Frontal cortex (tissue), 4 donors: ENCODE data around the gene CAPS. TPM values are rescaled to one million over a fixed set of nuclear protein-coding genes. Genes with fewer than 3 reads are reported as not detected.
"Not testable (repeated sequence)": the region's sequence is repeated elsewhere in the genome, so short reads cannot be mapped to it uniquely, and the experiment has no call there.

Experiments used
- DNase-seq, 2 donors: peaks; one replicate each; pipeline ENCODE4 v3.0.0; 2012; ENCODE audit warnings: low spot score in 2 of 2
- FAIRE-seq: peaks from 2 replicates; lab custom pipeline; 2012; peaks lifted over from hg19 to GRCh38; lab: Jason Lieb, UNC
- total RNA-seq: library from RNA; depleted of rRNA; stranded (reverse); fragments of >200 nt; gene quantifications from one replicate; pipeline ENCODE4 v1.2.3, GENCODE V29; 2014
- donor health status: control.
- donor health status: control.
- donor health status: control.

CAPS gene
- 2.4 TPM for total RNA-seq

DNA sequence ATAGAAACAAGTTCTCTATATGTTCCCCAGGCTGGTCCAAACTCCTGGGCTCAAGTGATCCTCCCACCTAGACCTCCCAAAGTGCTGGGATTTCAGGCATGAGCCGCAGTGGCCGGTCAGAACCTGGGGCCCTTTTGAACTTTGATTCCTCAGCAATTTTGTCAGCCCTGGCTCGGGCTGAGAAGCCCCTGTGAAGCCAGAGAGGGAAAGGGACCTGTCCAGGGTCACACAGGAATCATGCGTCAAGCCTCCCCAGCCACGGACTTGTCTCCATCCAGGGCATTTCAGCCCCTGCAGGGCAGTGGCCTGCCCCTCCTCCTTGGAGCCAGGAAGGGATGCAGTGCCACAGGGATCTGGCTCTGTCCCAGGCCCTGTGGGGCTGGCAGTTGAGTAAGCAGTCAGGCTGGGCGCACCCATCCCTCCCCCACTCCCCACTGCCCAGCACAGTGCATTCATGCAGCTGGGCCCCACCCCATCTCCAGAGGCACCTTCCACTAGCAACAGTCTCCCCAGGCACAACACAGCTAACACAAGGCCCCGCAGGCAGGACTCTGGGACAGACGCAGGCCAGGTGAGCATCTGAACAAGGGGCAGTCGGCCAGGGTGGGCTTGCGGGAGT lies at the start of gene CAPS:
TSS of gene CAPS (plus strand) at position 516 of the 619 bp plus-strand sequence. CDS start 153 bp downstream, outside the sequence.
- peak; percentile 58 to 62 for DNase-seq
- FAIRE-seq, result no peak

DNA sequence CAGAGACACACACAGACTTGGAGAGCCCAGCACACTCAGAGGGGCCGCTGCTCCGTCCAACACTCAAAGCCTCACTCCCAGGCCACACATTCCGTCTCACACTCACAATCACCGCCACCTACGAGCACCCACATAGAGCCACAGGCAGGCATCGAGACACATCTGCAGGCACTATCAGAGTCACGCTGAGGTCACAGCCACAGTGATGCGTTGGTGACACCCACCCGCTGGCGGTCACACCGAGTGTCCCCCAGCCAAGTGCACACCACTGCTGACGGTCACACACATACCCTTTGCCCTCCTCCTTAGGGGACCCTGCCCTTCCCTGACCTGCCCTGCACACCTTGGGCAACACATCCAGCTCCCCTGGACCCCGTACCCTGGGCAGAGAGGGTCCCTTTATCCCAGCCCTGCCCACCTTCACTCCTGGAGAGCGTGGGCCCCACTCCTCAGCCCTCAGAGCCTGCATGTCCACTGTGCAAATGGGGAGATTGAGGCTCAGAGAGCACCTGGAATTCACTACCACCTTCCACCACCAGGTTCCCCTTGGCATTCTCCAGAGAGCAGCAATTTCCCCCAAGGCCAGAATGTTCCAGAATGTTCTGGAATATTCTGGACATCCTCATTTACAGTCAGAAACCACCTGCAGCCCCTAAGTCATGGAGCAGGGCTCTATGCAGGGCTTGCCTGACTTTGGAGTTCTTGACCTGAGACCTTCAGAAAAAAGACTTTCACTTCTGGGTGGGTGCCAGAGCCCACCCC lies 49.1 kb upstream of the CAPS start:
- peak in 1 of 2 donors; percentile 7 for DNase-seq
- no peak for FAIRE-seq

DNA sequence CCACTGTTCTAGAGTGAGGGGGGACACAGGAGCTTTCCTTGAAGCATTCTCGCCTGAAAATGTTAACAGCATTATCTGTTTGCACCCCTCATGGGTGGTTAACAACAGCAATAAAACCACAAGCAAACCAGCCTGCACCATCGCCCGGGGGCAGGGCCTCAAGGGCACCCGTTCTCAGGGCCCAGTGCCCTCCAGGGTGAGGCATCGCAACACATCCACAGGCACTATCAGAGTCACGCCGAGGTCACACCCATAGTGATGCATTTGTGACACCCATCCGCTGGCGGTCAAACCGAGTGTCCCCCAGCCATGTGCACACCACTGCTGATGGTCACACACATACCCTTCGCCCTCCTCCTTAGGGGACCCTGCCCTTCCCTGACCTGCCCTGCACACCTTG lies 48.3 kb upstream of the CAPS start:
- DNase-seq (no peak), FAIRE-seq (no peak)

DNA sequence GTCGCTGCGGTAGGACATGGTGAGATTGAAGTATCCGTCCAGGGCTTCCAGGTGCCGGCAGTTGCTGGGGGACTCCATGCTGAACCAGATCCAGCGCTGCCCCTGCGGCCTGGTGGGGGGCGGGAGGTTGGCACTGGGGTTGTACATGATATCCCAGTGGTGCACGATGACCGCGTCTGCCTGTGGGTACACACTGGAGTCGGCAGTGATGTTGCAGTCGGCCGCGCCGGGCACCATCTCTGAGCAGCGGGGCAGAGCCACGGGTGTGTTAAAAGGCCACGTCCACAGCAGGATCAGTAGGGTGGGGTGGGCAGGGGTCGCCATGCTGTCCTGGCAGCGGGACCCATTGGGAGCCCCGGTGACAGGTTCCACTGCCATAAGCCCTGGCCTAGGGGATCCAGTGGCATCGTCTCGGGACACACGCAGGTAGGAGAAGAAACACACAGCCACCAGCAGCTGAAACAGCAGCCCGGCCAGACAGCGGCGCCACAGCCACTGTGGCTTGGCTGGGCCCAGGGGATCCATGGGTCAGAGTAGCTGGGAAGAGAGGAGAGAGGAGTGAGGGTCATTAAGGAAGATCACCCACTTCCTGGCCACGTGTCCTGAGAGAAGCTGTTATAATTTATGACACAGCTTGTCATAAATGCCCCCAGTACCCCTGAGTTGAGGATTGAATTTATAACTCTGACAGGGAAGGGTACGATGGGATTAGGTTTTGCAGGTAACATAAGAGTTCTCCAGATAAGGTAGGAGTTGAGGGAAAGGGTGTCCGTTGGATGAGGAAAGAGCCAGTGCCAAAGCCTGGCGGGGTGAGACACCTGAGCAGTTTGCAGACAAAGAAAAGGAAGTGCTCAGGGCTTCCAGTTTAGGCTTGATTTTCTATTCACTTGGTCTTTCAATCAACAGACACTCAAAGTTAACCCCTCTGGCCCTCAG lies 46.6 kb upstream of the CAPS start:
- FAIRE-seq (no peak), DNase-seq (no peak)

DNA sequence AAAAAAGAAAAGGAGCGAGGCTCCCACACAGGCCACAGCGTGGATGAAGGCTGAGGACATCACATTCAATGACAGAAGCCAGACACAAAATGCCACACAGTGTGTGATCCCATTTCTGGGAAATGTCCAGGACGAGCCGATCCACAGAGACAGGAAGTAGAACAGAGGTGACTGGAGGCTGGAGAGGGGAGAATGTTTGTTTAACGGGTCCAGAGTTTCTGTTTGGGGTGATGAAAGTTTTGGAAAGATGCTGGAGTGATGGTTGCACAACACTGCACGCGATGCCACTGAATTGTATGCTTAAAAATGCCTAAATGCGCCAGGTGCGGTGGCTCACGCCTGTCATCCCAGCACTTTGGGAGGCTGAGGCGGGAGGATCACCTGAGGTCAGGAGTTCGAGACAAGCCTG lies 43.1 kb upstream of the CAPS start:
- DNase-seq (no peak), FAIRE-seq (no peak)

DNA sequence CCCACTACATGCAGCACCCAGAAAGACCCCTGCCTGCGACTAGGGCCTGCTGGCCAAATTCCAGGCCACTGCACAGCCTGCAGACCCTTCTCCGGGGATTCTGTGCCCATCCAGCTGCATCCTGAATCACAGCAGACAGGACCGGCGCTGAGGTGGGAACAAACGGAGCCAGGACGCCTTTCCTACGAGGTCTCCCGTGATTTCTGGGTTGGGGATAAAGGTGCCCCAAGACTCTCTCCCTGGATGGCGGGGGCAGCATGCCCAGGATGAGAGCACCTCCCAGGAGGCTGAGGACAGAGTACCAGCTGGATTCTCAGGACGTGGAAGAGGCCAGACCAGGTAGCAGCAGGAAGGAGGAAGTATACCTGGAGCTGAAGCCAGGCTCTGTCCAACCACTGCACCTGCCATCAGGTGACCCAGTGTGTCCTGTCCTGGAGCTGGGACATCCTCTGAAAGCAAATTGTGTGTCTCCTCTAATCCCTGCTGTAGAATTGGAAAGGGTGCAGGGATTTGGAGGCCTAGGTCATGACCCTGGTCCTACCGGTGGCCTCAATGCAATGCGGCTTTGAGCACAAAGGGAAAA lies 40.3 kb upstream of the CAPS start:
- DNase-seq (no peak), FAIRE-seq (no peak)

DNA sequence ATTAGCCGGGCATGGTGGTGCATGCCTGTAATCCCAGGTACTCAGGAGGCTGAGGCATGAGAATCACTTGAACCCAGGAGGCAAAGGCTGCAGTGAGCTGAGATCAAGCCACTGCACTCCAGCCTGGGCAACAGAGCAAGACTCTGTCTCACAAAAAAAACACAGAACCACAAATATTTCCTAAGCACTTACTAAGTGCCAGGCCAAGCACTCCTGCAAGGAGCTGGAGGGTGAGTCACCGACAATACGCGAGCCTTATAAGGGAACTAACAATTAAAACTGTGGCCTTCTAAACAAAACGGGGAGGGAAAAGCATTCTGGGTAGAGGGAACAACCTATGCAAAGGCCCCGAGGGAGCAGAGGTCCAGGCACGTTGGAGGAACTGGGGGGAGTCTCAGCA lies 39.6 kb upstream of the CAPS start:
- DNase-seq, FAIRE-seq: not testable (repeated sequence)

DNA sequence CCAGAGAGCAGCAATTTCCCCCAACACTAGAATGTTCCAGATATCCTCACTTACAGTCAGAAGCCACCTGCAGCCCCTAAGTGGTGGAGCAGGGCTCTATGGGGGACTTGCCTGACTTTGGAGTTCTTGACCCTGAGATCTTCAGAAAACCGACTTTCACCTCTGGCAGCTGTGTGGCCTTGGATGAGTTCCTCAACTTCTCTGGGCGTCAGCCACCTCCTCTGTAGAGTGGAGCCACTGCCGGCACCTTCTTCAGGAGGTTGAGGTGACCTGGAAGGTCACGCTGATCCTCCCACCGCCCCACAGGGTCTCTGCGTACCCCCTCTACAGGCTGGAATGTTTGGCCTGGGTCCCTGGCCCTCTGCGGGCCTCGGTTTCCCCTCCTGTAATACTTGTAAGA lies 36.6 kb upstream of the CAPS start:
- no peak for FAIRE-seq

DNA sequence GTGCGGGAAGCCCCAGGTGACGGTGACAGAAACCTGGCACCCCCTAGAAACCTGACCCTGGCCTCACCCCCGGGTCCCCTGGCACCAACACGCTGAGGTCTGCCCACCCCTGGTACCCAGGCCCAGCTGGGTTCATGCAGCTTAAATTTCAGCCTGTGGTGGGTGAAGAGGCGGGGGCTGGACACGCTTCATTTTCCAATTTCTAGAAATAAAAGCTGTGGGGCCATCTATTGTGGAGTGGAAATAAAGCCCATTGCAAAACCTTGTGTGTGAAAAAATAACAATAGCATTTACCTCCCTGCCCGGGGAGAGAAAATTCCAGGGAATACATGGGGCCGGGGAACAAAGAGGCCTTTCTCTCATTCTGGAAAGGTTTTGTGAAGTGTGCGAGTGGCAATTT lies 36.2 kb upstream of the CAPS start:
- DNase-seq, result no peak
- no peak for FAIRE-seq

More for the DNA sequence above, 36.6 kb upstream of the CAPS start:
- DNase-seq, result no peak

DNA sequence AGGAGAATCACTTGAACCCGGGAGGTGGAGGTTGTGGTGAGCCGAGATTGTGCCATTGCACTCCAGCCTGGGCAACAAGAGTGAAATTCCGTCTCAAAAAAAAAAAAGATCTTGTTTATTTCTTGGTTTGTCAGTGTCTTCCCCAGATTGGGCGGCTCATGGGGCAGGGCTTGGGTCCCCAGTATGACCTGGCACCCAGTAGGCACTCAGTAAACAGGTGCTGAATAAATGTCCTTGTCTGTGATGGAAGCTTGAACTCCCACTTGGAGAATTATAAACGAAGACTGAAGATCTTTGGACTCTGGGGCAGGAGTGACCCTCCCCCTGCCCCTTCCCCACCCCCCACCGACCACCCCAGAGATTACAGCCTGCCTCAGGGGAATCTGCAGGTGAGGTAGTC lies 33.9 kb upstream of the CAPS start:
- no peak for FAIRE-seq
- DNase-seq, result no peak

DNA sequence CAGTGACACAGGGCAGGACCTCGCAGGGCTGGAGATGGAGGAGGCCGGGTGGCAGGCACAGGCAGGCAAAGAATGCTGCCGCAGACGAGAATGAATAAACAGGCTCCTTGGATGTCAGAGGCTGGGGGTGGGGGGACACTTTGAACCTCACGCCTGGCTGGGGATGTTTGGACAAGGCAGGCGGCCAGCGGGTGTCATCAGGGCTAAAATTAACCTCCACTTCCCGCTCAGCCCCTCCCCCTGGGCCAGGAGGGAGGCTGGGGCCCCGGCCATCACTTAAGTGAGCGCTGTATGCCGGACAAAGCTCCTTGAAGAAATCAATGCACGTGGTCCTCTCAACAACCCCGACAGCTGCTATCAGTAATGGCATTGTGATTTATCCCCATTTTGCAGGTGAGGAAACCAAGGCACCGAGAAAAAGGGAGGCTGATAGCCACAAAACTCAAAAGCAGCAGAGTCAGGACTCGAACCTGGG lies 33.4 kb upstream of the CAPS start:
- DNase-seq (no peak), FAIRE-seq (no peak)

DNA sequence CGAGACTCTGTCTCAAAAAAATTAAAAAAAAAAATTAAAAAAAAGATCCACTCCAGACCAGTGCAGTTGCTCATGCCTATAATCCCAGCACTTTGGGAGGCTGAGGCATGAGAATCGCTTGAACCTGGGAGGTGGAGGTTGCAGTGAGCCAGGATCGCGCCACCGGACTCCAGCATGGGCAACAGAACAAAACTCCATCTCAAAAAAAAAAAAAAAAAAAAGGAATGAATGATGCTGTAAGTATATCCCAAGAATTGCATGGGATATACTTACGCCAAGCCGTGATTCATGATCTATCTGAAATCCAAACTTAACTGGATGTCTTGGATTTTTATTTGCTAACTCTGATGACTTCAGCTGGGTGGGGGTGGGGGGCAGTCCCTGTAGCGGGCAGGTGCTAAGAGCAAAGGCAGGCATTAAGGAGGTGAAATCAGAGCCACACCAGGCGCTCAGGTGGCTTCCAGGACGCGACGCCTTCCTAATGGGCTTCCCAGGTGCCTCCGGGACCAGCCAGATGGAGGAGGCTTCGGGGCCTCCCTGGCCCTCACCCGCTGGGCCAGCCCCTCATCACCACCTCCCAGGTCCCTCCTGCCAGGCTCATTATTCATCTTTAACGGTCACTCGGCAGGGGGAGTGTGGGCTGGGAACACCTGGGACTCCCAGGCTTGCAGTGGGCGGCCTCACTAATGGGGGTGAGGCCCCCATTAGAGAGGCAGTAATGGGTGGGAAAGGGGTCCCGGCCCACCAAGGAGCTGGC lies 32.3 kb upstream of the CAPS start:
- FAIRE-seq (no peak), DNase-seq (no peak)

DNA sequence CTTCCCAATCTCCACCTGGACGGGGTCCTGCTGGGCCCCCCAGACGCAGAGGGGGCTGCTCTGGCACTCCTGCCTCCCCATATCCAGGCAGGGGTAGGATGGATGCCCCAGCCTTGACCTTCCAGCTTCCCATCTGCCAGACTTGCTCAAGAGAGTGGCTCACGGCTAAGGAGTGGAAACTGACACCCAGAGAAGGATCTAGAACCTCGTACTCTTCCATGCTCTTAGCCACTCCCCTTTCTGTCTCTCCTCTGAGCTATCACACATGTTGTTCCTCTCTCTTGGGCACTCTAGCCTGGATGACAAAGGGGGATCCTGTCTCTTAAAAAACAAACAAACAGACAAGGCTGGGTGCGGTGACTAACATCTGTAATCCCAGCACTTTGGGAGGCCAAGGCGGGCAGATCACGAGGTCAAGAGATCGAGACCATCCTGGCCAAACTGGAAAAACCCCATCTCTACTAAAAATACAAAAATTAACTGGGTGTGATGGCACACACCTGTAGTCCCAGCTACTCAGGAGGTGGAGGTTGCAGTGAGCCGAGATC lies 31.6 kb upstream of the CAPS start:
- DNase-seq, result no peak
- no peak for FAIRE-seq

DNA sequence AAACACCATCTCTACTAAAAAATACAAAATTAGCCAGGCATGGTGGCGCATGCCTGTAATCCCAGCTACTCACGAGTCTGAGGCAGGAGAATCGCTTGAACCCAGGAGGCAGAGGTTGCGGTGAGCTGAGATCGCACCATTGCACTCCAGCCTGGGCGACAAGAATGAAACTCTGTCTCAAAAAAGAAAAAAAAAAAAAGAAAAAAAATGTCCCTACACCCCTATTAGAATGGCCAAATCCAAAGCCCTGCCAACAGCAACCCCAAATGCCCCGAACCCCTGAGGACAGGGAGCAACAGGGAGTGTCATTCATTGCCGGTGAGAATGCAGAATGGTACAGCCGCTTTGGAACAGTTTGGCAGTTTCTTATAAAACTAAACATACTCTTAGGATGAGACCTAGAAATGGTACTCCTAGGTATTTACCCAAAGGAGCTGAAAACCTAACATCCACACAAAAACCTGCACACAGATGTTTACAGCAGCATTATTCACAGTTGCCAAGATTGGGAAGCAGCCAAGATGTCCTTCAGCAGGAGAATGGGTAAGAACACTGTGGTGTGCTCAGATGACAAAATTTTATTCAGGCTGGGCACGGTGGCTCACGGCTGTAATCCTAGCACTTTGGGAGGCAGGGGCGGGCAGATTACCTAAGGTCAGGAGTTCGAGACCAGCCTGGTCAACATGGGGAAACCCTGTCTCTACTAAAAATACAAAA lies 30.7 kb upstream of the CAPS start:
- FAIRE-seq, DNase-seq: not testable (repeated sequence)

DNA sequence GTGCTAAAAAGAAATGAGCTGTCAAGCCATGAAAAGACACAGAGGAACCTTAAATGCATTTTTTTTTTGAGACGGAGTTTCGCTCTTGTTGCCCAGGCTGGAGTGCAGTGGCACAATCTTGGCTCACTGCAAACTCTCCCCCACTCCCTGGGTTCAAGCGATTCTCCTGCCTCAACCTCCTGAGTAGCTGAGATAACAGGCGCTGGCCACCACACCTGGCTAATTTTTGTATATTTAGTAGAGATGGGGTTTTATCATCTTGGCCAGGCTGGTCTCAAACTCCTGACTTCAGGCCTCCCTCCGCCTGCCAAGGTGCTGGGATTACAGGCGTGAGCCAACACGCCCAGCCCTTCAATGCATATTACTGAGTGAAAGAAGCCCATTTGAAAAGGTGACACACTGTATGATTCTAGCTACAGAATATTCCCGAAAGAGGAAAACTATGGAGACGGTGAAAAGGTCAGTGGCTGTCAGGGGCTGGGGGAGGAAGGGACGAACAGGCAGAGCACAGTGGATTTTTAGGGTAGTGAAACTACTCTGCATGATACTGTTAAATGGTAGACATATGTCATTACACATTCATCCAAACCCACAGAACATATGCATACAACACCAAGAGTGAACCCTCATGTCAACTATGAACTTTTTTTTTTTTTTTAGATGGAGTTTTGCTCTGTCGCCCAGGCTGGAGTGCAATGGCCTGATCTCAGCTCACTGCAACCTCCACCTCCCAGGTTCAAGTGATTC lies 29.8 kb upstream of the CAPS start:
- not testable (repeated sequence) for DNase-seq, FAIRE-seq

DNA sequence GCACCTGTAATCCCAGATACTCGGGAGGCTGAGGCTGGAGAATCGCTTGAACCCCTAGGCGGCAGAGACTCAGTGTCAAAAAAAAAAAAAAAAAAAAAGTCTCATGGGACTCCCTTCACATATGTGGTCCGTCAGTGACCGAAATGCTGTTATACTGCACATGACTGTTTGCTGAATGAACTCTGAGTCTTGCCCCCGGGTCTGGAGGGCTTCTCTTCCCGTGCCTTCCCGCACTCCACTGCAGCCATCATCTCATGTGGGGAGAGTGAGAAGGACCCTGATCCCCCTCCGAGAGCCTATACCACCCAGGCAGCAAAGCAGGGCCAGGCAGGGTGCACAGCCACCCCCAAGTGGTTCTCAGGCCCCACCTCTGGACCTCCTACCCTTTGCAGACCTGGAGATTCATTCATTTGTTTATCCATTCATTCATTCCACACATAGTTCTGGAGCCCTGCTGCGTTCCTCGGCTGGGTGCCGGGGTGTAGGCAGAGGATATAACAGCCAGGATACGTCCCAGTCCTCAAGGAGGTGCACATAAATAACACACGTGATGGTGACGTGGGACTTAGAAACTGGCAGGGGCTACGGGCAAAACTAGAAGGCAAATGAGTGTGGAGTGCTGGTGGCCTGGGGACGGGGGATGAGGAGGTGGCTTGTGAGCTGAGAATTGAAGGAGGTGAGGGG lies 24.6 kb upstream of the CAPS start:
- DNase-seq (no peak), FAIRE-seq (no peak)

DNA sequence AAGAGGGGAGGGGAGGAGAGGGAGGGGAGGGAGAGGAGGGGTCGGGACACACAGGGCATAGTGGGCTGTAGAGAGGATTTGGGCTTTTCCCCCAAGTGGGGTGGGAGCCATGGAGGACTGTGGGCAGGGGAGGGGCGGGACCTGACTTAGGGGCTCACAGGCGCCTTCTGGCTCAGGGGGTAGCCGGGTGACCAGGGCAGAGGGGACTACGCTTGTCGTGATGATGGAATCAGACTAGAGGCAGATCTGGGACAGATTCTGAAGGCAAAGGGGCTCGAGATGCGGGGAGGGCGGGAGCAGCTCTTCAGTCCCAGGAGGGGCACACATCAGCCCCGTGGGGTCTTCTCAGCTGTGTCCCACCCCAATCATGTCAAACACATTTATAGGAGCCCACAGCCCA lies 24.0 kb upstream of the CAPS start:
- DNase-seq (no peak), FAIRE-seq (no peak)
